ENCODE results near the gene SNX14.

The SNX14 gene

GRCh38 chr6:85462673-85463072 is 131.0 kb downstream of the SNX14 start:
- no peak for DNase-seq (ENCODE audit: low spot score)

- DNase-seq (ENCODE audit: low spot score), result no peak
Observed at GRCh38 chr6:85461798-85462170, 131.9 kb downstream of the SNX14 start.

- DNase-seq (ENCODE audit: low spot score), result peak; percentile 66
Observed at GRCh38 chr6:85460921-85461797, 132.5 kb downstream of the SNX14 start.

- no peak for DNase-seq (ENCODE audit: low spot score)
Observed at GRCh38 chr6:85460154-85460920, 133.3 kb downstream of the SNX14 start.

GRCh38 chr6:85459224-85459901 is 134.3 kb downstream of the SNX14 start:
- no peak for DNase-seq (ENCODE audit: low spot score)

- no peak for DNase-seq (ENCODE audit: low spot score)
Observed at GRCh38 chr6:85458782-85459181, 134.9 kb downstream of the SNX14 start.

GRCh38 chr6:85458184-85458583 is 135.5 kb downstream of the SNX14 start:
- DNase-seq (ENCODE audit: low spot score), result no peak

GRCh38 chr6:85456782-85457181 is 136.9 kb downstream of the SNX14 start:
- DNase-seq (ENCODE audit: low spot score), result no peak
